DND-41 (cell line): ENCODE data around the gene BNC2.

Experiments used
- ATAC-seq: fragments of 200-7000 bp; cut with Tn5 transposase; 3 replicates; pipeline ENCODE4 v1.9.1; 2021; ENCODE audit warnings: low read depth; ENCODE audit not compliant: insufficient read depth
- DNase-seq: peaks from one replicate; pipeline ENCODE4 v3.0.0-alpha.2; 2020
- H2AFZ ChIP-seq: 2 replicates; pipeline ENCODE4 v1.6.0; 2012; ENCODE audit warnings: low read depth, low read length
- H3K27ac ChIP-seq: 2 replicates; pipeline ENCODE4 v1.5.1; 2012; ENCODE audit warnings: low read length, inconsistent platforms
- H3K27me3 ChIP-seq: fragments of 200-600 bp; sonication (generic); 2 replicates; pipeline ENCODE4 v1.6.0; 2012; ENCODE audit warnings: low read length, mild to moderate bottlenecking, inconsistent platforms; ENCODE audit not compliant: insufficient read depth, poor library complexity
- H3K36me3 ChIP-seq: 2 replicates; pipeline ENCODE4 v1.5.1; 2012; ENCODE audit warnings: low read length, inconsistent platforms; ENCODE audit not compliant: insufficient read depth
- H3K4me1 ChIP-seq: 2 replicates; pipeline ENCODE4 v1.5.1; 2012; ENCODE audit warnings: mild to moderate bottlenecking, low read length; ENCODE audit not compliant: insufficient read depth
- H3K4me2 ChIP-seq: 2 replicates; pipeline ENCODE4 v1.6.0; 2012; ENCODE audit warnings: mild to moderate bottlenecking, moderate library complexity, low read length, inconsistent platforms; ENCODE audit not compliant: insufficient read depth
- H3K4me3 ChIP-seq, 2 experiments: fragments of 200-600 bp in 1 of 2; shearing (Covaris generic) in 1 of 2; 2 replicates each; pipeline ENCODE4 v1.5.1; 2012 to 2016; ENCODE audit warnings: inconsistent platforms in 2 of 2, low read length in 2 of 2, mild to moderate bottlenecking in 2 of 2, low read depth in 1 of 2, moderate library complexity in 1 of 2
- H3K79me2 ChIP-seq: 2 replicates; pipeline ENCODE4 v1.6.0; 2012; ENCODE audit warnings: low read length, inconsistent platforms; ENCODE audit not compliant: insufficient read depth
- H3K9ac ChIP-seq: 2 replicates; pipeline ENCODE4 v1.6.0; 2012; ENCODE audit warnings: low read depth, mild to moderate bottlenecking, inconsistent platforms, low read length, moderate library complexity
- H3K9me3 ChIP-seq: 2 replicates; pipeline ENCODE4 v1.5.1; 2012; ENCODE audit warnings: low read length, moderate library complexity, mild to moderate bottlenecking, inconsistent platforms; ENCODE audit not compliant: insufficient read depth, severe bottlenecking
- H4K20me1 ChIP-seq: 2 replicates; pipeline ENCODE4 v1.6.0; 2012; ENCODE audit warnings: low read length; ENCODE audit not compliant: insufficient read depth
- EZH2 ChIP-seq: IDR thresholded peaks from 3 replicates; pipeline ENCODE4 v1.6.1; 2012; ENCODE audit warnings: borderline replicate concordance, low read depth, mild to moderate bottlenecking, moderate library complexity, low read length, inconsistent platforms; ENCODE audit not compliant: severe bottlenecking
- TF ChIP-seq, protein P1 (sequence below): IDR thresholded peaks from 2 replicates; pipeline ENCODE4 v1.5.1; 2012; ENCODE audit warnings: borderline replicate concordance, low read length, moderate library complexity, mild to moderate bottlenecking; ENCODE audit not compliant: poor library complexity, severe bottlenecking; ENCODE audit errors: extremely low read depth

BNC2 gene

DNA sequence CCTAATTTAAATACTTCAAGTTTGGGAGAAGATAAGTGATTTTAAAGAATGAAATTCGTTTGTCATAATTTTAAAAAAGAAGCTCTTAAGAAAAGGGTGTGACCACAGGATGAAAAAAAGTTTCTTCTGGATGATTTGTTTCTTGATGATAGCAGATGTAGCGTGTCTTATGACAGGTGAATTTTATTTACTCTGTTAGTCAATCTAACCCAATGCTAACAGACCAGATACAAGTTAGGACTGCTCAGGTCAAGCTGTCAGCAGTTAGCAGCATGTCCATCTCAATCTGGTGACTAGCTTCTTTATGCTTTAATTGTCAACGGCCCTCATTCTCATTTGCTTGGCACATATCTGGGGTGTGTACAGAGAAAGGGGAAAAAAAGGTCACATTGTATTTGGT lies 456.0 kb downstream of the BNC2 start:
- no peaks in the 10 kb centered on the region for H4K20me1 ChIP-seq
- no peak overlapping the region for H3K4me2 ChIP-seq
- no peaks in the 10 kb centered on the region for H3K79me2 ChIP-seq
- H2AFZ ChIP-seq = no peak overlapping the region
- TF ChIP-seq, protein P1, sequence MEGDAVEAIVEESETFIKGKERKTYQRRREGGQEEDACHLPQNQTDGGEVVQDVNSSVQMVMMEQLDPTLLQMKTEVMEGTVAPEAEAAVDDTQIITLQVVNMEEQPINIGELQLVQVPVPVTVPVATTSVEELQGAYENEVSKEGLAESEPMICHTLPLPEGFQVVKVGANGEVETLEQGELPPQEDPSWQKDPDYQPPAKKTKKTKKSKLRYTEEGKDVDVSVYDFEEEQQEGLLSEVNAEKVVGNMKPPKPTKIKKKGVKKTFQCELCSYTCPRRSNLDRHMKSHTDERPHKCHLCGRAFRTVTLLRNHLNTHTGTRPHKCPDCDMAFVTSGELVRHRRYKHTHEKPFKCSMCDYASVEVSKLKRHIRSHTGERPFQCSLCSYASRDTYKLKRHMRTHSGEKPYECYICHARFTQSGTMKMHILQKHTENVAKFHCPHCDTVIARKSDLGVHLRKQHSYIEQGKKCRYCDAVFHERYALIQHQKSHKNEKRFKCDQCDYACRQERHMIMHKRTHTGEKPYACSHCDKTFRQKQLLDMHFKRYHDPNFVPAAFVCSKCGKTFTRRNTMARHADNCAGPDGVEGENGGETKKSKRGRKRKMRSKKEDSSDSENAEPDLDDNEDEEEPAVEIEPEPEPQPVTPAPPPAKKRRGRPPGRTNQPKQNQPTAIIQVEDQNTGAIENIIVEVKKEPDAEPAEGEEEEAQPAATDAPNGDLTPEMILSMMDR = no peak
- no peak for TF ChIP-seq EZH2
- H3K4me1 ChIP-seq = peaks cover 18% of the 10 kb centered on the region
- no peak for DNase-seq
- H3K9me3 ChIP-seq = no peaks in the 10 kb centered on the region
- H3K27ac ChIP-seq = no peak overlapping the region
- H3K27me3 ChIP-seq = no peaks in the 10 kb centered on the region
- H3K9ac ChIP-seq = no peak overlapping the region
- ATAC-seq = no peak
- no peaks in the 10 kb centered on the region for H3K36me3 ChIP-seq
- no peak overlapping the region for H3K4me3 ChIP-seq

DNA sequence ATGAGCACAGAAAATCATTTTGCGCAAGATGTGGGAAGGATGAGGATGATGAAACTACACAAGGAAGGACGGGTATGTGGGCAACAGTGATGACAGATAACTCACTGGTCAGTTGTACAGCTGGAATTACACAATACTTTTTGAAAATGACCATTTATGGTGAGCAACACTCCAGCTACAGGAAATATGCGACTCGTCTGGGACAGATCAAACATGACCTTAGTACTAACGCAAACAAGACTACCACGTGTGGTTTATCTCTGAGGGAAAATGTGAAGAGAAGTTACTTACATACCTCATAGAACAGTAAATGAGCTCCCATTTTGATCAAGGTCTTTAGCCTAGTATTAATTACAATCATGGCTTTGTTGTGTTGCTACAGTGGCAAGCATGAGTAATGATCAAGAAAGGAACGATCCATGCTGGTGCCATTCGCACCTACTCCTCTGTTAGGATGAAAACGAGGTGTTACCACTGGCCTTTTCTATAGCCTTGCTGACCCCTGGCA lies 456.9 kb downstream of the BNC2 start:
- H3K9ac ChIP-seq = no peak overlapping the region
- H3K27me3 ChIP-seq = no peaks in the 10 kb centered on the region
- H2AFZ ChIP-seq = no peak overlapping the region
- no peak overlapping the region for H3K4me3 ChIP-seq
- no peak overlapping the region for H3K27ac ChIP-seq
- peaks cover 18% of the 10 kb centered on the region for H3K4me1 ChIP-seq
- DNase-seq = no peak
- TF ChIP-seq, protein P1 = no peak
- no peak for TF ChIP-seq EZH2
- no peaks in the 10 kb centered on the region for H4K20me1 ChIP-seq
- H3K4me2 ChIP-seq = no peak overlapping the region
- no peaks in the 10 kb centered on the region for H3K79me2 ChIP-seq
- no peak for ATAC-seq
- H3K9me3 ChIP-seq = no peaks in the 10 kb centered on the region
- no peaks in the 10 kb centered on the region for H3K36me3 ChIP-seq

DNA sequence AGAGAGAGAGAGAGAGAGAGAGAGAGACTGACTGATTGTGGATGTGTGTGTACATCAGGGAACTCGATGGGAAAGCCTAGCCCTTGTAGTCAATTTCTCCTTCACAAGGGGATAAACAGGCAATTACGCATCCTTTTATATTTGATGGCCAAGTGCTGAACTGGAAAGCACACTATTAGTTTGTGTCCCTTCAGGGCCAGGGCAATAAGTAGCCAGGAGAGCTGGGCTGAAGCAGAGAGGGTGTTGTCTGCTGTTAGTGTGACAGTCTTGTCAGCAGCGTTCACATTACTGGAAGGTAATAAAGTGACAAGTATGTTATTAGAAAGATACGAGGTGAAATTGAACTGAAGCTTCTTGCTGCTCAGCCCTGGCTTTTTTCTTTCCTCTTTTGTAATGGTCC lies 457.7 kb downstream of the BNC2 start:
- Histone ChIP-seq H3K79me2 (no peaks in the 10 kb centered on the region), H3K4me2 (no peak overlapping the region), H3K36me3 (no peaks in the 10 kb centered on the region), H3K27ac (no peak overlapping the region), H3K4me3 (no peak overlapping the region), H3K4me1 (peaks cover 16% of the 10 kb centered on the region), H4K20me1 (no peaks in the 10 kb centered on the region), H3K9ac (no peak overlapping the region), H2AFZ (no peak overlapping the region), H3K9me3 (no peaks in the 10 kb centered on the region), H3K27me3 (no peaks in the 10 kb centered on the region)
- TF ChIP-seq, protein P1 = no peak
- no peak for TF ChIP-seq EZH2
- ATAC-seq (no peak), DNase-seq (no peak)

DNA sequence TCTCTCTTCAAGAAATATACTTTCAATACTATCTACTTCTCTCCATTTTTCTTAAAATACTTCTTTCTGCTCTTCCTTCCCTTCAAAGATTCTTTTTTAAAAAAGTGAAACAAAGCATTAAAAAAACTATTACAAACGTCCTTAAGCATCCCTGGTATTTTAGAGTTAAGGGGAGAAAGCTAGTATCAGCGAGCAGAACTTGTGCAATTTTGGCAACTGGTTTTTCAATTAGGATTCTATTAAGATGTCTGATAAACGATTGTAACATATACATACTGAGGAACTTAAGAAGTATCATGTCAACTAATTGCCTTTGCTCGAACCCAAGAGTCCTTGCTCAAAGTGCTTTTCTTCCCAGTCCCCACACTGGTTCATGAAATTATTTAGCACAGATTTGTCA lies 459.2 kb downstream of the BNC2 start:
- Histone ChIP-seq H2AFZ (no peak overlapping the region), H3K36me3 (no peaks in the 10 kb centered on the region), H3K27ac (no peak overlapping the region), H3K4me1 (peaks cover 2% of the 10 kb centered on the region; the same call in 1 of the 2 replicates), H3K9me3 (no peaks in the 10 kb centered on the region), H3K79me2 (no peaks in the 10 kb centered on the region), H4K20me1 (no peaks in the 10 kb centered on the region), H3K4me3 (no peak overlapping the region), H3K9ac (no peak overlapping the region), H3K27me3 (no peaks in the 10 kb centered on the region), H3K4me2 (no peak overlapping the region)
- TF ChIP-seq EZH2 = no peak
- TF ChIP-seq, protein P1 = no peak
- DNase-seq (no peak), ATAC-seq (no peak)
